Peyer's patch (tissue), 4 donors: Measurements from ENCODE around the gene SLC28A1. TPM values are rescaled to one million over a fixed set of nuclear protein-coding genes. Genes with fewer than 3 reads are reported as not detected.
"Not testable (repeated sequence)": the region's sequence is repeated elsewhere in the genome, so short reads cannot be mapped to it uniquely, and the experiment has no call there.

Experiments used
- DNase-seq, 3 donors: peaks; one replicate each; pipeline ENCODE4 v3.0.0-alpha.2; 2017 to 2019
- H3K27ac ChIP-seq, 4 donors: fragments of 200-600 bp; sonication (generic); one replicate each; pipeline ENCODE4 v1.5.1; 2016 to 2019
- H3K27me3 ChIP-seq, 2 donors: fragments of 200-600 bp; sonication (generic); one replicate each; pipeline ENCODE4 v1.5.1; 2019
- H3K36me3 ChIP-seq, 3 donors: fragments of 200-600 bp; sonication (generic); one replicate each; pipeline ENCODE4 v1.5.1; 2016 to 2019
- H3K4me1 ChIP-seq, 4 donors: fragments of 200-600 bp; sonication (generic); one replicate each; pipeline ENCODE4 v1.5.1; 2016 to 2019
- H3K4me3 ChIP-seq, 4 donors: fragments of 200-600 bp; sonication (generic); 1 replicate in 3 of 4; 2 replicates in 1 of 4; pipeline ENCODE4 v1.5.1; 2016 to 2019; ENCODE audit warnings: mild to moderate bottlenecking in 1 of 4
- H3K9me3 ChIP-seq, 4 donors: fragments of 200-600 bp; sonication (generic); one replicate each; pipeline ENCODE4 v1.5.1; 2016 to 2019; ENCODE audit warnings: mild to moderate bottlenecking in 1 of 4
- POLR2A ChIP-seq, 2 donors: fragments of 450-650 bp; IDR thresholded peaks; one replicate each; pipeline ENCODE4 v1.5.1; 2017; ENCODE audit warnings: antibody characterized with exemption in 2 of 2, mild to moderate bottlenecking in 2 of 2, moderate library complexity in 2 of 2
- total RNA-seq, 4 donors: library from RNA; depleted of rRNA; stranded (reverse); fragments of >200 nt; gene quantifications; one replicate each; pipeline ENCODE4 v1.1.0, GENCODE V29; 2016
- TF ChIP-seq, protein P1 (sequence below), 6 experiments: fragments of 450-650 bp in 4 of 6; fragments of 200-600 bp in 2 of 6; sonication (generic) in 1 of 6; IDR thresholded peaks; one replicate each; pipeline ENCODE4 v1.5.1; 2017 to 2019; ENCODE audit warnings: antibody characterized with exemption in 6 of 6, mild to moderate bottlenecking in 3 of 6, moderate library complexity in 1 of 6

The SLC28A1 gene
- total RNA-seq, 4 donors from 2014 or later = 4.1 to 111 (median 64.3) TPM

DNA sequence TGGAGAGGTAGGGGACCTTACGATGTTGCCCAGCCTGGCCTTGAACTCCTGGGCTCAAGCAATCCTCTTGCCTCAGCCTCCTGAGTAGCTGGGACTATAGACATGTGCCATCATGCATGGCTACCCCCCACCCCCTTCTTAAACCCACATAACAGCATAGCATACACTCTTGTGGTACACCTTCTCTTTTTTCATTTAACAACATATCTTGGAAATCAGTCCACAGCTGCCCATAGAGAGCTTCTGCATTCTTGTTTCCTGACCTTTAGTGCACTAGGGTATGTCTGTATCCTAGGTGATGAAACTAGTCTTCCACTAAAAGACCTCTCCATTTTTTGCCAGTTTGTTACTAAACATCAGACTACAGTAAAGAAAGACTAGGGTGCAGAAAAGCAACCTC, 33.0 kb downstream of the SLC28A1 start:
- DNase-seq = no peak
- Histone ChIP-seq H3K27ac (no peak overlapping the region), H3K4me3 (no peak overlapping the region), H3K9me3 (no peaks in the 10 kb centered on the region), H3K27me3 (no peaks in the 10 kb centered on the region), H3K4me1 (peaks cover 0 to 11% (median 0%) of the 10 kb centered on the region in 4 donors), H3K36me3 (peaks cover 0 to 8% (median 0%) of the 10 kb centered on the region in 3 donors)
- no peak for TF ChIP-seq POLR2A (IDR thresholded peaks at IDR 0.05)
- TF ChIP-seq, protein P1, sequence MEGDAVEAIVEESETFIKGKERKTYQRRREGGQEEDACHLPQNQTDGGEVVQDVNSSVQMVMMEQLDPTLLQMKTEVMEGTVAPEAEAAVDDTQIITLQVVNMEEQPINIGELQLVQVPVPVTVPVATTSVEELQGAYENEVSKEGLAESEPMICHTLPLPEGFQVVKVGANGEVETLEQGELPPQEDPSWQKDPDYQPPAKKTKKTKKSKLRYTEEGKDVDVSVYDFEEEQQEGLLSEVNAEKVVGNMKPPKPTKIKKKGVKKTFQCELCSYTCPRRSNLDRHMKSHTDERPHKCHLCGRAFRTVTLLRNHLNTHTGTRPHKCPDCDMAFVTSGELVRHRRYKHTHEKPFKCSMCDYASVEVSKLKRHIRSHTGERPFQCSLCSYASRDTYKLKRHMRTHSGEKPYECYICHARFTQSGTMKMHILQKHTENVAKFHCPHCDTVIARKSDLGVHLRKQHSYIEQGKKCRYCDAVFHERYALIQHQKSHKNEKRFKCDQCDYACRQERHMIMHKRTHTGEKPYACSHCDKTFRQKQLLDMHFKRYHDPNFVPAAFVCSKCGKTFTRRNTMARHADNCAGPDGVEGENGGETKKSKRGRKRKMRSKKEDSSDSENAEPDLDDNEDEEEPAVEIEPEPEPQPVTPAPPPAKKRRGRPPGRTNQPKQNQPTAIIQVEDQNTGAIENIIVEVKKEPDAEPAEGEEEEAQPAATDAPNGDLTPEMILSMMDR (IDR thresholded peaks at IDR 0.05) = no peak

DNA sequence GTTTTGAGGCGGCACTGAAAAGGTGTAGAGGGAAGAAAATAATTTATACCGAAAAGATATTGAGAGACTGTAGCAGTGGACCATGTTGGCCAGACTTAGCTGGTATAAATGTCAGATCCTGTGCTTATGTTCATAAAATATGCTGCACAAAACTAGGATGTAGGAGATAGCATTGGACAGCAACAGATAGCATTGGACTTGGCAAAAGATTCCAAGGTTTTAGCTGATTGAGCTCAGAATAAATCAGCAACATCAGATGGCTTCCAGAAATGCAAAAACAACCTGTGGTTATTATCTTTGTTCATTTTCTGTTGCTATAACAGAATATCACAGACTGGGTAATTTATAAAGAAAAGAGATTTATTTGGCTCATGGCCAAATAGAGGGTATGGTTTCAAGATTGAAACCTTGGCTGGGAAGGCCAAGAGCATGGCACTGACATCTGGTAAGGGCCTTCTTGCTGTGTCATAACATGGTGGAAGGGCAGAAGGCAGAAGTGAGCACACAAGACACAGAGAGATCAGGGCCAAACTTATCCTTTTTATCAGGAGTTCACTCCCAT, 34.7 kb downstream of the SLC28A1 start:
- Histone ChIP-seq H3K4me1 (peaks cover 0 to 12% (median 0%) of the 10 kb centered on the region in 4 donors), H3K36me3 (peaks cover 0 to 8% (median 0%) of the 10 kb centered on the region in 3 donors), H3K4me3 (no peak overlapping the region), H3K27ac (no peak overlapping the region), H3K27me3 (no peaks in the 10 kb centered on the region), H3K9me3 (no peaks in the 10 kb centered on the region)
- no peak for TF ChIP-seq POLR2A (IDR thresholded peaks at IDR 0.05)
- TF ChIP-seq, protein P1 (IDR thresholded peaks at IDR 0.05) = no peak
- no peak for DNase-seq

DNA sequence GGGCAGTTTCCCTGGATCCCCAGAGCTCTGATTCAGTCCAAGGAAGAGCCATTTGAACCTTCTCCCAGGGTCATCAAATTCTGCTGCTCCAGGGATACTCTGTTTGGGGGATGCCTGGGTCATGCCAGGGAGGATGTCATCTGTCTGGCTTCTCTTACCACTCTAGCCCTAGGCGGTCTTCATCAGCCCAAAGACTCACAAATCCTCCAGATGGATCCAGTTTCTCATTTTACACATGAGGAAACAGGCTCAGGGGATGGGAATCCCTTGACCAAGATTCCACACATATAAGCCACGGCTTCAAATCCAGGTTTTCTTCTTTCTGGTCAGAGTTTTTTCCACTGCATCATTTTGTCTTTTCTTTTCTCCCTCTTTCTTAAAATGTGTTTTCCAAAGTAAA, 36.7 kb downstream of the SLC28A1 start:
- TF ChIP-seq, protein P1 (IDR thresholded peaks at IDR 0.05) = no peak
- no peak for TF ChIP-seq POLR2A (IDR thresholded peaks at IDR 0.05)
- Histone ChIP-seq H3K9me3 (no peaks in the 10 kb centered on the region), H3K27ac (no peak overlapping the region), H3K36me3 (peaks cover 0 to 8% (median 0%) of the 10 kb centered on the region in 3 donors), H3K4me3 (no peak overlapping the region), H3K27me3 (no peaks in the 10 kb centered on the region), H3K4me1 (peaks cover 0 to 7% (median 0%) of the 10 kb centered on the region in 4 donors)
- DNase-seq = no peak

DNA sequence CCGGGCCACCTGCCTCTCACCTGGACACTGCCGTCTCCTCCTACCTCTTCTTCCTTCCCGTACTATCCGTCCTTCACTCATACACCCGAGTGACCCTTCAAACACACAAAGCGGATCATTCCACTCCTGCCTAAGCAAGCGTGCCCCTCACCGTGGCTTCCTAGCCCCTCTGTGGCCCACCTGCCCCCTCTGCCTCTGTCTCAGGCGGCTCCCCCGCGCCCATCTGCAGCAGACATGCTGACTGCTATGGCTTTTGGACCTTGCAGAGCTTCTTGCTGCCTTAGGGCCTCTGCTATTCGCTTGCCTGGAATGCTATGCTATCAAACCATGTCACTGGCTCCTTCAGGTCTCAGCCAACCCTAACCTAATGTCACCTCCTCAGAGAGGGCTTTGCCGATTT, 38.1 kb downstream of the SLC28A1 start:
- TF ChIP-seq, protein P1 (IDR thresholded peaks at IDR 0.05) = no peak
- no peak for TF ChIP-seq POLR2A (IDR thresholded peaks at IDR 0.05)
- H3K4me1 ChIP-seq = peaks cover 0 to 7% (median 0%) of the 10 kb centered on the region in 4 donors
- H3K27ac ChIP-seq = no peak overlapping the region
- H3K27me3 ChIP-seq = no peaks in the 10 kb centered on the region
- DNase-seq = no peak
- H3K36me3 ChIP-seq = peaks cover 0 to 8% (median 0%) of the 10 kb centered on the region in 3 donors
- no peaks in the 10 kb centered on the region for H3K9me3 ChIP-seq
- H3K4me3 ChIP-seq = no peak overlapping the region

DNA sequence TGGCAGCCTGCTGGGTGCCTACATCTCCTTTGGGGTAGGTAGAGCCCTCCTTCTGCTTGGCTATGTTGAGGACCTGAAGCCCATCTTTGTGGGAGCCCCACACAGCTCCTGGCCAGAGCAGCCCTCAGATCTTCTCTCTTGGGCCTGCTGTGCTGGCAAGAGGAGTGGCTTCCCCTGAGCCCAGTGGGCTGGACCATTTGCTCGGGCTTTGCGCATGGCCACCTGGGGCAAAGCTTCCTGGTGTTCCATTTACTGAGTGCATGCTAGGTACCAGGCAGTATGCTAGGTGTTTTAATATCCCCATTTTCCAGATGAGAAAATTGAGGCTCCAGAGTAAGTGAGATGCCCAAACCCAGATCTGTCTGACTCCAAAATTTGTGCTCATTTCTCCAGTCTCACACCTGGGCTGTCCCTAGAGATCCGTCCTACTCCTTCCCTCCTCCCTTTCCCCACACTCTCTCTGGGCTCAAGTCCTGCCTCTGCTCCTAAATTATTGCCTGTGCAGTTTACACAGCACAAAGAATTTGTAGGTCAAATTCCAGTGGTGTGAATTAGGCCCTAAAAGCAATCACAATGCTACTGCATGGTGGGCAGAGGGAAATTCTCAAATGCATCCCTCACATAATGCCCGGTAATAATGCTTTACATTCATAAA, 39.7 kb downstream of the SLC28A1 start:
- TF ChIP-seq, protein P1 (IDR thresholded peaks at IDR 0.05) = no peak
- no peak for TF ChIP-seq POLR2A (IDR thresholded peaks at IDR 0.05)
- DNase-seq = no peak

DNA sequence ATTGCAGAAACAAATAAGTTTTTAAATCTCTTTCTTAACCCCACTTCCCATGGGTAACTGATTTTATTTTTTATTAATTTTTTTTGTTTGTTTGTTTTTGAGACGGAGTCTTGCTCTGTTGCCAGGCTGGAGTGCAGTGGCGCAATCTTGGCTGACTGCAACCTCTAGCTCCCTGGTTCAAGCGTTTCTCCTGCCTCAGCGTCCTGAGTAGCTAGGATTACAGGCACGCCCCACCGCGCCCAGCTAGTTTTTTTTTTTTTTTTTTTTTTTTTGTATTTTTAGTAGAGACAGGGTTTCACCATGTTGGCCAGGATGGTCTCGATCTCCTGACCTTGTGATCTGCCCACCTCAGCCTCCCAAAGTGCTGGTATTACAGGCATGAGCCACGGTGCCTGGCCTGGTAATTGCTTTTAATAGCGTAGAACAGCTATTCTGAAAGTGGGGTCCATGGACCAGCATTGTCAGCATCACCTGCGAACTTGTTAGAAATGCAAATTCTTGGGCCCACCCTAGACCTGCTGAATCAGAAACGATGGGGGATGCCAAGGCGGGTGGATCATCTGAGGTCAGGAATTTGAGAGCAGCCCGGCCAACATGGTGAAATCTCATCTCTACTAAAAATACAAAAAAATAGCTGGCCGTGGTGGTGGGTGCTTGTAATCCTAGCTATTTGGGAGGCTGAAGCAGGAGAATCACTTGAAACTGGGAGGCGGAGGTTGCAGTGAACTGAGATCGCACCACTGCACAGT, 40.5 kb downstream of the SLC28A1 start:
- peaks cover 0 to 12% (median 0%) of the 10 kb centered on the region in 4 donors for H3K4me1 ChIP-seq
- DNase-seq = peak in 1 of 3 donors; percentile 59
- not testable (repeated sequence) for H3K27me3 ChIP-seq, H3K4me3 ChIP-seq, H3K9me3 ChIP-seq, H3K27ac ChIP-seq, H3K36me3 ChIP-seq

More for the DNA sequence above, 39.7 kb downstream of the SLC28A1 start:
- peaks cover 0 to 7% (median 0%) of the 10 kb centered on the region in 4 donors for H3K4me1 ChIP-seq
- no peak overlapping the region for H3K27ac ChIP-seq
- no peaks in the 10 kb centered on the region for H3K36me3 ChIP-seq
- no peaks in the 10 kb centered on the region for H3K9me3 ChIP-seq
- no peaks in the 10 kb centered on the region for H3K27me3 ChIP-seq
- H3K4me3 ChIP-seq = no peak overlapping the region
